IMR-90 (cell line): ENCODE results near the gene RETREG1. TPM values are rescaled to one million over a fixed set of nuclear protein-coding genes. Genes with fewer than 3 reads are reported as not detected.
"Not testable (repeated sequence)": the region's sequence is repeated elsewhere in the genome, so short reads cannot be mapped to it uniquely, and the experiment has no call there.

Experiments
- ATAC-seq: fragments of 200-7000 bp; cut with Tn5 transposase; 2 replicates; pipeline ENCODE4 v1.9.1; 2020; ENCODE audit warnings: low read depth, mild to moderate bottlenecking, moderate library complexity
- BruUV-seq: library from RNA; stranded (reverse); fragments of 400-500 nt; replicated peaks from 2 replicates; lab custom pipeline; 2021; lab: Mats Ljungman, UMichigan
- CTCF ChIA-PET: fragments of 300-600 bp; formaldehyde crosslinking; extraction: SDS; loops from one replicate; lab custom pipeline; 2021; ENCODE audit warnings: antibody characterized with exemption; lab: Yijun Ruan, JAX
- POLR2A ChIA-PET: fragments of 300-600 bp; sonication (Branson Sonifier 250); formaldehyde crosslinking; loops from one replicate; lab custom pipeline; 2022; ENCODE audit warnings: antibody characterized with exemption; ENCODE audit not compliant: unreplicated experiment; lab: Charles Lee
- DNase-seq: peaks from one replicate; pipeline ENCODE4 v3.0.0; 2013
- H2AFZ ChIP-seq: replicated peaks from 2 replicates; pipeline ENCODE3; 2013; ENCODE audit warnings: low read length, mild to moderate bottlenecking; ENCODE audit not compliant: poor library complexity
- H2AK5ac ChIP-seq: 2 replicates; pipeline ENCODE4 v1.6.1; 2013; ENCODE audit warnings: low read depth, low read length, inconsistent platforms
- H2AK9ac ChIP-seq: replicated peaks from 2 replicates; pipeline ENCODE3; 2013; ENCODE audit warnings: mild to moderate bottlenecking, low read depth, low read length, moderate library complexity; ENCODE audit not compliant: poor library complexity
- H2BK120ac ChIP-seq: 2 replicates; pipeline ENCODE4 v1.6.1; 2013; ENCODE audit warnings: low read depth, low read length, inconsistent platforms
- H2BK15ac ChIP-seq: 3 replicates; pipeline ENCODE4 v1.6.1; 2013; ENCODE audit warnings: low read depth, low read length, inconsistent platforms
- H2BK20ac ChIP-seq: 2 replicates; pipeline ENCODE4 v1.6.1; 2013; ENCODE audit warnings: low read depth, mild to moderate bottlenecking, inconsistent platforms, low read length, moderate library complexity
- H2BK5ac ChIP-seq: 2 replicates; pipeline ENCODE4 v1.6.1; 2013; ENCODE audit warnings: mild to moderate bottlenecking, low read depth, low read length, inconsistent platforms; ENCODE audit not compliant: poor library complexity, severe bottlenecking
- H3K14ac ChIP-seq: replicated peaks from 2 replicates; pipeline ENCODE4 v1.6.1; 2013; ENCODE audit warnings: low read depth, low read length, inconsistent platforms
- H3K18ac ChIP-seq: 2 replicates; pipeline ENCODE4 v1.6.1; 2013; ENCODE audit warnings: low read depth, low read length, control low read depth
- H3K23ac ChIP-seq: 2 replicates; pipeline ENCODE4 v1.6.1; 2013; ENCODE audit warnings: low read depth, low read length, inconsistent platforms
- H3K27ac ChIP-seq: 2 replicates; pipeline ENCODE4 v1.5.1; 2013; ENCODE audit warnings: mild to moderate bottlenecking, control low read depth, low read length; ENCODE audit not compliant: insufficient read depth
- H3K27me3 ChIP-seq: 2 replicates; pipeline ENCODE4 v1.6.1; 2013; ENCODE audit warnings: low read length; ENCODE audit not compliant: control insufficient read depth, insufficient read depth
- H3K36me3 ChIP-seq: 2 replicates; pipeline ENCODE4 v1.6.1; 2013; ENCODE audit warnings: low read length, mixed read lengths; ENCODE audit not compliant: control insufficient read depth, insufficient read depth
- H3K4ac ChIP-seq: 2 replicates; pipeline ENCODE4 v1.6.1; 2013; ENCODE audit warnings: low read depth, low read length, inconsistent platforms
- H3K4me1 ChIP-seq: 2 replicates; pipeline ENCODE4 v1.6.1; 2013; ENCODE audit warnings: low read length, mixed read lengths; ENCODE audit not compliant: control insufficient read depth, insufficient read depth
- H3K4me2 ChIP-seq: 2 replicates; pipeline ENCODE4 v1.6.1; 2013; ENCODE audit warnings: low read depth, mild to moderate bottlenecking, control low read depth, low read length, moderate library complexity
- H3K4me3 ChIP-seq: 2 replicates; pipeline ENCODE4 v1.5.1; 2013; ENCODE audit warnings: low read depth, mild to moderate bottlenecking, control low read depth, low read length, moderate library complexity; ENCODE audit not compliant: insufficient read depth
- H3K56ac ChIP-seq: 2 replicates; pipeline ENCODE4 v1.6.1; 2013; ENCODE audit warnings: low read length, inconsistent platforms; ENCODE audit not compliant: insufficient read depth; ENCODE audit errors: extremely low read depth
- H3K79me1 ChIP-seq, 2 experiments: 2 replicates each; pipeline ENCODE4 v1.6.1; 2013; ENCODE audit warnings: low read length in 2 of 2, inconsistent platforms in 1 of 2, low read depth in 1 of 2
- H3K9ac ChIP-seq: 2 replicates; pipeline ENCODE4 v1.6.1; 2013; ENCODE audit warnings: low read depth, low read length, control low read depth
- H3K9me1 ChIP-seq: 2 replicates; pipeline ENCODE4 v1.6.1; 2013; ENCODE audit warnings: low read length, inconsistent platforms; ENCODE audit not compliant: insufficient read depth
- H3K9me3 ChIP-seq: 2 replicates; pipeline ENCODE4 v1.6.1; 2013; ENCODE audit warnings: low read length; ENCODE audit not compliant: control insufficient read depth, insufficient read depth
- H4K20me1 ChIP-seq: 2 replicates; pipeline ENCODE4 v1.6.1; 2013; ENCODE audit warnings: low read length, inconsistent platforms; ENCODE audit not compliant: insufficient read depth
- H4K5ac ChIP-seq: 2 replicates; pipeline ENCODE4 v1.6.1; 2013; ENCODE audit warnings: mild to moderate bottlenecking, low read depth, low read length, control low read depth
- H4K8ac ChIP-seq, 2 experiments: 2 replicates each; pipeline ENCODE4 v1.6.1; 2013; ENCODE audit warnings: low read depth in 2 of 2, low read length in 2 of 2, control low read depth in 1 of 2, inconsistent platforms in 1 of 2
- H4K91ac ChIP-seq: 2 replicates; pipeline ENCODE4 v1.6.1; 2013; ENCODE audit warnings: low read depth, low read length, inconsistent platforms; ENCODE audit not compliant: insufficient read depth
- WGBS, 2 experiments: methylation state at CpG; one replicate each; pipeline versions ENCODE4 v1.1.5 to v1.1.7; 2013; ENCODE audit warnings: missing lambda C conversion rate in 2 of 2; ENCODE audit not compliant: insufficient read length in 1 of 2; ENCODE audit errors: extremely low coverage in 2 of 2; 5-methylcytosine and 5-hydroxymethylcytosine counted together
- dilution Hi-C: fragments of 300-500 bp; cut with HindIII; formaldehyde crosslinking; loops from one replicate; pipeline ENCODE4 v1.14.3; 2018; ENCODE audit warnings: low sequenced_read_pairs; ENCODE audit not compliant: unreplicated experiment
- in situ Hi-C: fragments of 300-500 bp; cut with MboI; formaldehyde crosslinking; loops from 3 replicates; pipeline ENCODE4 v1.14.3; 2019; ENCODE audit warnings: low sequenced_read_pairs, inconsistent platforms, mixed read lengths
- intact Hi-C: fragments of 100-400 bp; cut with micrococcal nuclease; formaldehyde crosslinking; loops from 2 replicates; pipeline ENCODE4 v1.10.0; 2022
- polyA plus RNA-seq, 3 experiments: library from polyadenylated mRNA; depleted of rRNA; stranded (reverse); fragments of >200 nt; gene quantifications; 2 replicates each; pipeline ENCODE4 v1.2.3, GENCODE V29; 2012; ENCODE audit warnings: low replicate concordance in 1 of 3
- total RNA-seq: library from RNA; depleted of rRNA; stranded (reverse); fragments of >200 nt; gene quantifications from 2 replicates; pipeline ENCODE4 v1.2.3, GENCODE V29; 2012

The RETREG1 gene
- total and polyA plus RNA-seq, 2 of the 4 experiments (the other 2 are of a cell fraction), result not detected

GRCh38 chr5:16648739-16649138 lies 31.9 kb upstream of the RETREG1 start:
- H3K4ac ChIP-seq, H3K36me3 ChIP-seq, H4K8ac ChIP-seq, H3K23ac ChIP-seq, H3K9me1 ChIP-seq, H4K91ac ChIP-seq, H4K5ac ChIP-seq, DNase-seq, H2AK5ac ChIP-seq, CTCF ChIA-PET, H2BK15ac ChIP-seq, H3K79me1 ChIP-seq, H2BK120ac ChIP-seq, H3K27ac ChIP-seq, H3K14ac ChIP-seq, intact Hi-C loops, BruUV-seq, H3K27me3 ChIP-seq, H4K20me1 ChIP-seq, H3K9ac ChIP-seq, dilution Hi-C loops, POLR2A ChIA-PET, H3K4me1 ChIP-seq, H3K9me3 ChIP-seq, H2AFZ ChIP-seq, H2BK5ac ChIP-seq, H3K18ac ChIP-seq, H2BK20ac ChIP-seq, H3K56ac ChIP-seq, ATAC-seq, H2AK9ac ChIP-seq, in situ Hi-C loops, H3K4me2 ChIP-seq, H3K4me3 ChIP-seq: not testable (repeated sequence)
- WGBS, 2 experiments, result no CpG with 5 or more reads among the region's 8 CpGs
